NCI-H226 (cell line): ENCODE data around the gene WDR6.

Source experiments
- DNase-seq: peaks from one replicate; pipeline ENCODE4 v3.0.0-alpha.2; 2015

The WDR6 gene

DNA sequence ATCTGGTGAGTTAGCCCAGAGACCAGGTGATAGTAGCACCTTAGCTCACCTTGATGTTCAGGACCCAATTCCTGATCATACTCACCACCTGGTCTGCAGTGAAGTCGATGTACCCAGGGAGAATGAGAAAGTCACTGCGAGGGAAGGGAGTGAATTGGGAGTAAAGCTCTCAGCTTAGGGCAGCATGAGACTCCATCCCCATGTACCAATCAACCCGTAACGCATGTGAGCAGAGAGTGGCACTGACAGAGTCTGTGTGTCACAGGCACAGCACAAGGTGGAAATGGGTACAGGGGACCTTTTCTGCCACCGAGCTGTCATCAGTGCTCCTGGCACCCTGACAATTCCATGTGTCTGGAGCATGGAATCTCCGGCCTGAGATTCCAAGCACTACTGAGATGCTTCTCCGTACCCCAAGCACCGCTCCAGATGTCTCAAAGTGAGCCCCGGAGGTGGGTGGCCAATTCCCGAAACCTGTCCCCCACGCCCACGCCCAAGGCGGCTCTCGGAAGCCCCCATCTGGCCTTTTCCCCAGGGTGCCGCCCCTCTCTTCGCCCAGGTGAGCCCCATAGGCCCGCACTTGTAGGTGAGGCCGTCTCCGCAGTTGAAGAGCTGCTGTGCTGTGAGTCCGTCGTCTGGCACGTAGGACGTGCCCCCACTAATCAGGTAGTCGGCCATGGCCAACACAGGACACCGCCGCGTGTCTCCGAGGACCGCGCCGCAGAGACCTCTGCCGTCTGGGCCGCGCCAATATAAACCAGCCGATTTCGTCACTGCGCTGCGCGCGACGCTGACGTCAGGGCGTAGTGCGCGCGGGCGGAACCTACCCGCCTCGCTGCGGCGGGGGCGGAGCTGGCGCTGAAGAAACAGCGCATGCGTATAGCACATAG lies 21.7 kb downstream of the WDR6 start, which contains the start of gene IMPDH2:
Gene IMPDH2, minus strand, starts transcription at position 726 of the 890 bp plus-strand sequence. Its CDS starts 48 bp downstream, at position 678.
- DNase-seq = peak; percentile 84

- no peak for DNase-seq
Measured at GRCh38 chr3:49029563-49029884, 22.3 kb downstream of the WDR6 start.

GRCh38 chr3:49030321-49030720 lies 23.1 kb downstream of the WDR6 start:
- DNase-seq = no peak

GRCh38 chr3:49032646-49033304 lies 25.6 kb downstream of the WDR6 start:
- peak; percentile 74 for DNase-seq

GRCh38 chr3:49034650-49035049 lies 27.5 kb downstream of the WDR6 start:
- no peak for DNase-seq

- DNase-seq = no peak
Measured at GRCh38 chr3:49035281-49035680, 28.1 kb downstream of the WDR6 start.

GRCh38 chr3:49053543-49053942 lies 46.4 kb downstream of the WDR6 start:
- DNase-seq = no peak

GRCh38 chr3:49054344-49054862 lies 47.2 kb downstream of the WDR6 start:
- no peak for DNase-seq

GRCh38 chr3:49057268-49057667 lies 50.1 kb downstream of the WDR6 start:
- no peak for DNase-seq

DNA sequence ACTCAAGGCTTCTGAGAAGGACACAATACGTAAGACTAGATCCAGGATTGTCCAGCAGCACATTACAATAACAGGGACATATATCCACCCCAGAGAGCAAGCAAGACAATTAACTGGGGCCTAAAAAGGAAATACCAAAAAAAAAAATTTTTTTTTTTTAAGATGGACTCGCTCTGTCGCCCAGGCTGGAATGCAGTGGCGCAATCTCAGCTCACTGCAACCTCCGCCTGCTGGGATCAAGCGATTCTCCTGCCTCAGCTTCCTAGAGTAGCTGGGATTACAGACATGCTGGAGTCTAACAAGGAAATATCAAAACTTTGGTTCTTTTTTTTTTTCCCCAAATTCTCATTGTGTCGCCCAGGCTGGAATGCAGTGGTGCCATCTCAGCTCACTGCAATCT lies 50.8 kb downstream of the WDR6 start:
- no peak for DNase-seq
